Mesothelial cell of epicardium (in vitro differentiated cells): ENCODE measurements around the gene BAZ1B. TPM values are rescaled to one million over a fixed set of nuclear protein-coding genes. Genes with fewer than 3 reads are reported as not detected.

Source experiments
- DNase-seq, 2 experiments: peaks; one replicate each; pipeline ENCODE4 v3.0.0; 2021; ENCODE audit warnings: low spot score in 2 of 2; ENCODE audit not compliant: unreplicated experiment in 2 of 2
- H3K27ac Mint-ChIP-seq: 2 replicates; pipeline ENCODE4 v1.8.0; 2021; ENCODE audit warnings: mixed read lengths
- H3K27me3 Mint-ChIP-seq: 2 replicates; pipeline ENCODE4 v1.8.0; 2021; ENCODE audit warnings: low read depth, mixed read lengths
- H3K36me3 Mint-ChIP-seq: 2 replicates; pipeline ENCODE4 v1.8.0; 2021; ENCODE audit warnings: mixed read lengths
- H3K4me1 Mint-ChIP-seq: 2 replicates; pipeline ENCODE4 v1.8.0; 2021; ENCODE audit warnings: mixed read lengths
- H3K4me3 Mint-ChIP-seq: 2 replicates; pipeline ENCODE4 v1.8.0; 2021; ENCODE audit warnings: mild to moderate bottlenecking, moderate library complexity, mixed read lengths
- H3K9me3 Mint-ChIP-seq: 2 replicates; pipeline ENCODE4 v1.8.0; 2021; ENCODE audit warnings: mixed read lengths
- total RNA-seq: library from RNA; stranded (reverse); gene quantifications from 3 replicates; pipeline ENCODE4 v1.2.1, GENCODE V29; 2021
- TF ChIP-seq, protein P1 (sequence below): fragments of 200-600 bp; sonication (generic); IDR thresholded peaks from one replicate; pipeline ENCODE4 v1.5.0; 2021; ENCODE audit warnings: antibody characterized with exemption; ENCODE audit not compliant: unreplicated experiment

Gene BAZ1B
- total RNA-seq, 1 donor from 2014 or later, result 77.8 TPM

DNA sequence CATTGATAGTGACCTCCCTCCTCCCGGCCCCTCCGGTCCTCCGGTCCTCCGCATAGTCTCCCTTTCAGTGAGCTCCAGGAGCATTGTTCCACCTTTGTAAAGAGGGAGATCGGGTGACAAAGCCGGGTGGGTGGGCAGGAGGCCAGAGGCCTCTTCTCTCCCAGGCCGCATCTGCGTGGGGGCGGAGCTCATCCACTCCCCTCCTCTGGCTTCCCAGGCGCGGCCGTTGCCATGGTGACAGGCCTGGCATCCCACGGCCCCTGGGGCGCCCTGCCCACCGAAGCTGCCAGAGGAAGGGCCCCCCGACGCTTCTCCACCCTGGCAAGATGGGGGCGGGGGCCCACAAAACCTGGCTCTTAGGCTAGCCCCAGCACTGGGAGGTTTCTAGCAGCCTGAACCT, 92.9 kb downstream of the BAZ1B start:
- H3K27ac Mint-ChIP-seq, result no peak overlapping the region
- no peak for DNase-seq

DNA sequence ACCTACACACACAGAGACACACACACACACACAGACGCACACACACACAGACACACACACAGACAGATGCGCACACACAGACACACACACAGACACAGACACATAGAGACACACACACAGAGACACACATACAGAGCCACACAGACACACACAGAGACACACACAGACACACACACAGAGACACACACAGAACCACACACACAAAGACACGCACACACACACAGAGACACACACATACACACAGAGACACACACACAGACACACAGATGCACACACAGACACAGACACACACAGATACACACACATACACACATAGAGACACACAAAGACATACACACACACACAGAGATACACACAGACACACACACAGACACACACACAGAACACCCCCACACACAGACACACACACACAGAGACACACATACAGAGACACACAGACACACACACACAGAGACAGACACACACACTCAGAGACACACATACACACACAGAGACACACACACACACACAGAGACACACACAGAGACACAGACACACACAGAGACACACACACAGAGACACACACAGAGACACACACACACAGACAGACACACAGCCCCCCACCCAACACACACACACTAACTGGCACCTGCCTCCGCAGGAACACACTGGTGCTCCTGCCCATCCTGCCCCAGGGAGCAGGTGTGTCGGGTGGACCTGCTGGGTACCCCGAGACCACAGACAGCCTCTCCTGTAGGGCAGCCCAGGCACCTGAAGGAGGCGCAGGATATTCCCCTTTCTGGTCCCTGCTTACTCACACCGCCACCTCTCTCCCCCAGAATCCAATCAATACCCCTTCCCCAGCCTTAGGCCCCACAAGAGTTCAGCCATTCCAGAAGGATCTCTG, 93.9 kb downstream of the BAZ1B start:
- no peak overlapping the region for H3K27ac Mint-ChIP-seq
- TF ChIP-seq, protein P1, sequence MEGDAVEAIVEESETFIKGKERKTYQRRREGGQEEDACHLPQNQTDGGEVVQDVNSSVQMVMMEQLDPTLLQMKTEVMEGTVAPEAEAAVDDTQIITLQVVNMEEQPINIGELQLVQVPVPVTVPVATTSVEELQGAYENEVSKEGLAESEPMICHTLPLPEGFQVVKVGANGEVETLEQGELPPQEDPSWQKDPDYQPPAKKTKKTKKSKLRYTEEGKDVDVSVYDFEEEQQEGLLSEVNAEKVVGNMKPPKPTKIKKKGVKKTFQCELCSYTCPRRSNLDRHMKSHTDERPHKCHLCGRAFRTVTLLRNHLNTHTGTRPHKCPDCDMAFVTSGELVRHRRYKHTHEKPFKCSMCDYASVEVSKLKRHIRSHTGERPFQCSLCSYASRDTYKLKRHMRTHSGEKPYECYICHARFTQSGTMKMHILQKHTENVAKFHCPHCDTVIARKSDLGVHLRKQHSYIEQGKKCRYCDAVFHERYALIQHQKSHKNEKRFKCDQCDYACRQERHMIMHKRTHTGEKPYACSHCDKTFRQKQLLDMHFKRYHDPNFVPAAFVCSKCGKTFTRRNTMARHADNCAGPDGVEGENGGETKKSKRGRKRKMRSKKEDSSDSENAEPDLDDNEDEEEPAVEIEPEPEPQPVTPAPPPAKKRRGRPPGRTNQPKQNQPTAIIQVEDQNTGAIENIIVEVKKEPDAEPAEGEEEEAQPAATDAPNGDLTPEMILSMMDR, result no peak
- no peaks in the 10 kb centered on the region for H3K9me3 Mint-ChIP-seq
- DNase-seq, result no peak
- no peaks in the 10 kb centered on the region for H3K36me3 Mint-ChIP-seq
- no peaks in the 10 kb centered on the region for H3K4me1 Mint-ChIP-seq
- H3K4me3 Mint-ChIP-seq, result no peak overlapping the region
- no peaks in the 10 kb centered on the region for H3K27me3 Mint-ChIP-seq

More for the DNA sequence above, 92.9 kb downstream of the BAZ1B start:
- Mint-ChIP-seq H3K4me1 (no peaks in the 10 kb centered on the region), H3K36me3 (no peaks in the 10 kb centered on the region), H3K9me3 (no peaks in the 10 kb centered on the region), H3K4me3 (no peak overlapping the region), H3K27me3 (no peaks in the 10 kb centered on the region)
- TF ChIP-seq, protein P1, result no peak

DNA sequence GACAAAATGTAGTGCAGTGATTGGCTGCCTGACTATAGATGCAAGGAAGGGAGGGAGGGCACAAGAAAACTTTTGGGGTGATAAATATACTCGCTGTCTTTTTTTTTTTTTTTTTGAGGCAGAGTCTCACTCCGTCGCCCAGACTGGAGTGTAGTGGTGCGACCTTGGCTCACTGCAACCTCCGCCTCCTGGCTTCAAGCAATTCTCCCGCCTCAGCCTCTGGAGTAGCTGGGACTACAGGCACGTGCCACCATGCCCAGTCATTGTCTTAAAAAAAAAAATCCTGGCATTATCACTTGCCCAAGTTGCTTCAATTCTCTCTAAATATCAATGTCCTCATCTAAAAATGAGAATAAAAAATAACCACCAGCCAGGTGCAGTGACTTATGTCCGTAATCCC, 96.1 kb downstream of the BAZ1B start:
- no peak overlapping the region for H3K27ac Mint-ChIP-seq
- DNase-seq, result no peak
- no peaks in the 10 kb centered on the region for H3K27me3 Mint-ChIP-seq
- H3K4me3 Mint-ChIP-seq, result no peak overlapping the region
- TF ChIP-seq, protein P1, result no peak
- no peaks in the 10 kb centered on the region for H3K9me3 Mint-ChIP-seq
- H3K36me3 Mint-ChIP-seq, result no peaks in the 10 kb centered on the region
- H3K4me1 Mint-ChIP-seq, result no peaks in the 10 kb centered on the region

DNA sequence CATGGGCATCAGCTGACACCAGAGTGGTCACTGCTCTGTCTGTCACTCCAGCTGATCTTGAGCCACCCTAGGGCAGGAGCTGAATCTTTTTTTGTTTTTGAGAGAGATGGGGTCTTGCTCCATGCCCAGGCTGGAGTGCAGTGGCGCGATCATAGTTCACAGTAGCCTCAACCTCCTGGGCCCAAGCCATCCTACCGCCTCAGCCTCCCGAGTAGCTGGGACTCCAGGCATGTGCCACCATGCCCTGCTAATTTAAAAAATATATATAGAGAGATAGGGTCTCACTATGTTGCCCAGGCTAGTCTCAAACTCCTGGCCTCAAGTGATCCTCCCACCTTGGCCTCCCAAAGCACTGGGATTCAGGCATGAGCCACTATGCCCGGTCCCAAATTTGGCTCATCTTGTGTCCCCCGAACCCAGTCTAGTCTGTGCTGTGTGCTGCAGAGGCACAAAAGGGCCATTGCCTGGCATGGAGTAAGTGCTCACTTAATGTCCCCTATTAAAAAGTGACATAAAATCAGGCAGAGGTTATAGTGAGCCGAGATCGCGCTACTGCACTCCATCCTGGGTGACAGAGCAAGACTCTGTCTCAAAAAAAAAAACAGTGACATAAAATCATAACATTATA, 96.6 kb downstream of the BAZ1B start:
- H3K27ac Mint-ChIP-seq, result no peak overlapping the region

DNA sequence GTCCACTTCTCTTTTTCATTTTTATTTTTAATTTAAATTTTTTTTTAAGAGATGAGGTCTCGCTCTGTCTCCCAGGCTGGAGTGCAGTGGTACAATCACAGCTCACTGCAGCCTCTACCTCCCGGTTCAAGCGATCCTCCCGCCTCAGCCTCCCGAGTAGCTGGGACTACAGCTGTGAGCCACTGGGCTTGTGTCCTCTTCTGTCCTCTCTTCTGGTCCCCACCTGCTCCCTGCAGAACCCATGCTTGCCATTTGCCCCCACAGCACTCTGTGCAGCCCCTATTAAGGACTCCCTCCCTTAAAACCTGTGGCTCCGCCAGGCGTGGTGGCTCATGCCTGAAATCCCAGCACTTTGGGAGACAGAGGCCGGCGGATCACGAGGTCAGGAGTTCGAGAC, 97.6 kb downstream of the BAZ1B start:
- peaks cover 5% of the 10 kb centered on the region for H3K4me1 Mint-ChIP-seq
- no peaks in the 10 kb centered on the region for H3K36me3 Mint-ChIP-seq
- no peak for DNase-seq
- no peaks in the 10 kb centered on the region for H3K27me3 Mint-ChIP-seq
- H3K9me3 Mint-ChIP-seq, result no peaks in the 10 kb centered on the region
- no peak overlapping the region for H3K27ac Mint-ChIP-seq
- TF ChIP-seq, protein P1, result no peak
- H3K4me3 Mint-ChIP-seq, result no peak overlapping the region

More for the DNA sequence above, 96.6 kb downstream of the BAZ1B start:
- TF ChIP-seq, protein P1, result no peak
- H3K4me3 Mint-ChIP-seq, result no peak overlapping the region
- no peaks in the 10 kb centered on the region for H3K9me3 Mint-ChIP-seq
- no peak for DNase-seq
- H3K27me3 Mint-ChIP-seq, result no peaks in the 10 kb centered on the region
- no peaks in the 10 kb centered on the region for H3K36me3 Mint-ChIP-seq
- no peaks in the 10 kb centered on the region for H3K4me1 Mint-ChIP-seq
